Esophagus muscularis mucosa (tissue), 4 donors: ENCODE measurements around the gene GNG7. TPM values are rescaled to one million over a fixed set of nuclear protein-coding genes. Genes with fewer than 3 reads are reported as not detected.
"Not testable (repeated sequence)": the region's sequence is repeated elsewhere in the genome, so short reads cannot be mapped to it uniquely, and the experiment has no call there.

Source experiments
- DNase-seq: peaks from one replicate; pipeline ENCODE4 v3.0.0-alpha.2; 2017; ENCODE audit errors: extremely low spot score
- H3K27ac ChIP-seq, 4 donors: fragments of 200-600 bp; sonication (generic); replicated peaks in 1 of 4; 1 replicate in 3 of 4; 2 replicates in 1 of 4; pipeline ENCODE4 v1.5.1; 2016 to 2019; ENCODE audit warnings: mild to moderate bottlenecking in 1 of 4
- H3K27me3 ChIP-seq, 4 donors: fragments of 200-600 bp; sonication (generic); one replicate each; pipeline versions ENCODE4 v1.5.1 to v1.6.0; 2016 to 2019
- H3K36me3 ChIP-seq, 4 donors: fragments of 200-600 bp; sonication (generic); one replicate each; pipeline ENCODE4 v1.5.1; 2016 to 2019
- H3K4me1 ChIP-seq, 4 donors: fragments of 200-600 bp; sonication (generic); one replicate each; pipeline ENCODE4 v1.5.1; 2016 to 2019
- H3K4me3 ChIP-seq, 4 donors: fragments of 200-600 bp; sonication (generic); 1 replicate in 2 of 4; 2 replicates in 2 of 4; pipeline ENCODE4 v1.5.1; 2016 to 2019; ENCODE audit warnings: mild to moderate bottlenecking in 4 of 4, moderate library complexity in 1 of 4
- H3K9me3 ChIP-seq, 4 donors: fragments of 200-600 bp; sonication (generic); 1 replicate in 3 of 4; 2 replicates in 1 of 4; pipeline ENCODE4 v1.5.1; 2016 to 2019
- CTCF ChIP-seq, 3 experiments: fragments of 200-600 bp in 2 of 3; fragments of 450-650 bp in 1 of 3; sonication (generic) in 2 of 3; IDR thresholded peaks; one replicate each; pipeline ENCODE4 v1.5.1; 2017 to 2019; ENCODE audit warnings: antibody characterized with exemption in 3 of 3, mild to moderate bottlenecking in 2 of 3, moderate library complexity in 1 of 3
- EP300 ChIP-seq: sonication (generic); formaldehyde crosslinking; IDR thresholded peaks from one replicate; pipeline ENCODE4 v1.6.1; 2017; ENCODE audit warnings: antibody characterized with exemption
- POLR2A ChIP-seq: fragments of 450-650 bp; IDR thresholded peaks from one replicate; pipeline ENCODE4 v1.6.1; 2017; ENCODE audit warnings: antibody characterized with exemption, moderate library complexity, mild to moderate bottlenecking, low read depth
- POLR2AphosphoS5 ChIP-seq, 2 donors: sonication (generic); formaldehyde crosslinking; IDR thresholded peaks; one replicate each; pipeline ENCODE4 v1.6.1; 2017; ENCODE audit warnings: antibody characterized with exemption in 2 of 2
- whole genome bisulfite sequencing: methylation state at CpG from one replicate; pipeline ENCODE4 v1.1.5; 2018; 5-methylcytosine and 5-hydroxymethylcytosine counted together
- intact Hi-C: fragments of 100-400 bp; cut with DNase I; formaldehyde crosslinking; loops from one replicate; pipeline ENCODE4 v1.15.1; 2023
- total RNA-seq, 4 donors: library from RNA; depleted of rRNA; stranded (reverse); fragments of >200 nt; gene quantifications; one replicate each; pipeline versions ENCODE4 v1.1.0 to v1.2.1, GENCODE V29; 2016

GNG7 gene
- total RNA-seq, 4 donors from 2014 or later: 6.3 to 18.8 (median 13.0) TPM

GRCh38 chr19:2494447-2495129, 207.9 kb downstream of the GNG7 start:
- H3K4me1 ChIP-seq: peaks cover 40 to 56% (median 52%) of the 10 kb centered on the region in 4 donors
- no peaks in the 10 kb centered on the region for H3K9me3 ChIP-seq
- no peaks in the 10 kb centered on the region for H3K27me3 ChIP-seq
- H3K36me3 ChIP-seq: no peaks in the 10 kb centered on the region
- intact Hi-C loops: loop anchor here (5.0 kb wide), 1 partner anchor 43 kb away; no protein-coding TSS in a partner anchor
- DNase-seq: no peak
- TF ChIP-seq POLR2A (no peak), CTCF (IDR thresholded peaks at IDR 0.05) (no peak), EP300 (peak; percentile 34), POLR2AphosphoS5 (IDR thresholded peaks at IDR 0.05) (peak in 1 of 2 donors; percentile 60)
- 15% methylated on average over 4 of the region's 72 CpGs for WGBS
- H3K27ac ChIP-seq: peak overlapping the region; percentile 87 to 89 (median 88)
- peak overlapping the region; percentile 56 to 65 (median 60) for H3K4me3 ChIP-seq

GRCh38 chr19:2494084-2494446, 208.4 kb downstream of the GNG7 start:
- no peak for DNase-seq
- intact Hi-C loops: no loop called here
- H3K27me3 ChIP-seq: no peaks in the 10 kb centered on the region
- H3K9me3 ChIP-seq: no peaks in the 10 kb centered on the region
- WGBS: 35% methylated on average over 13 of the region's 21 CpGs
- H3K36me3 ChIP-seq: no peaks in the 10 kb centered on the region
- TF ChIP-seq EP300 (no peak), POLR2AphosphoS5 (IDR thresholded peaks at IDR 0.05) (no peak), POLR2A (no peak), CTCF (IDR thresholded peaks at IDR 0.05) (no peak)
- peak overlapping the region; percentile 56 to 65 (median 60) for H3K4me3 ChIP-seq
- peak overlapping the region; percentile 87 to 89 (median 88) for H3K27ac ChIP-seq
- peaks cover 44 to 61% (median 57%) of the 10 kb centered on the region in 4 donors for H3K4me1 ChIP-seq

- DNase-seq, H3K4me3 ChIP-seq, H3K27me3 ChIP-seq, H3K9me3 ChIP-seq, H3K36me3 ChIP-seq, intact Hi-C loops: not testable (repeated sequence)
- H3K4me1 ChIP-seq: peaks cover 50 to 67% (median 63%) of the 10 kb centered on the region in 4 donors
- 91% methylated on average over 14 of the region's 14 CpGs for WGBS
- H3K27ac ChIP-seq: peak overlapping the region; percentile 87 to 89 (median 88)
Observed at GRCh38 chr19:2493448-2493847, 209.0 kb downstream of the GNG7 start.

GRCh38 chr19:2492870-2493269, 209.6 kb downstream of the GNG7 start:
- intact Hi-C loops: no loop called here
- DNase-seq: no peak
- no peaks in the 10 kb centered on the region for H3K27me3 ChIP-seq
- H3K4me3 ChIP-seq: no peak overlapping the region
- peaks cover 56 to 73% (median 69%) of the 10 kb centered on the region in 4 donors for H3K4me1 ChIP-seq
- peak overlapping the region in 2 of 4 donors; percentile 14 to 88 for H3K27ac ChIP-seq
- 79% methylated on average over 8 of the region's 8 CpGs for WGBS
- no peaks in the 10 kb centered on the region for H3K36me3 ChIP-seq
- H3K9me3 ChIP-seq: no peaks in the 10 kb centered on the region
- TF ChIP-seq EP300 (no peak), POLR2AphosphoS5 (IDR thresholded peaks at IDR 0.05) (no peak), CTCF (IDR thresholded peaks at IDR 0.05) (no peak), POLR2A (no peak)

- intact Hi-C loops: no loop called here
- TF ChIP-seq POLR2AphosphoS5 (IDR thresholded peaks at IDR 0.05) (peak in 1 of 2 donors; percentile 68), CTCF (IDR thresholded peaks at IDR 0.05) (no peak), EP300 (no peak), POLR2A (no peak)
- no peaks in the 10 kb centered on the region for H3K27me3 ChIP-seq
- H3K36me3 ChIP-seq: no peaks in the 10 kb centered on the region
- no peak overlapping the region for H3K4me3 ChIP-seq
- peaks cover 56 to 75% (median 69%) of the 10 kb centered on the region in 4 donors for H3K4me1 ChIP-seq
- H3K27ac ChIP-seq: peak overlapping the region in 2 of 4 donors; percentile 37 to 41
- H3K9me3 ChIP-seq: no peaks in the 10 kb centered on the region
- WGBS: 55% methylated on average over 21 of the region's 23 CpGs
- no peak for DNase-seq
Observed at GRCh38 chr19:2491130-2491801, 211.2 kb downstream of the GNG7 start.
